SK-N-SH (cell line): ENCODE results near the gene DOC2A.

Experiments
- CTCF ChIP-seq: fragments of 200-600 bp; sonication (generic); IDR thresholded peaks from 2 replicates; pipeline ENCODE4 v1.6.1; 2017; ENCODE audit warnings: antibody characterized with exemption, mild to moderate bottlenecking, moderate library complexity
- EP300 ChIP-seq, 2 experiments: IDR thresholded peaks; 2 replicates each; pipeline versions ENCODE4 v1.4.0 to v1.6.1; 2012; ENCODE audit warnings: borderline replicate concordance in 1 of 2, low read depth in 1 of 2, low read length in 1 of 2
- MAX ChIP-seq: IDR thresholded peaks from 2 replicates; pipeline ENCODE4 v1.4.0; 2012; ENCODE audit warnings: low read depth
- POLR2AphosphoS5 ChIP-seq: IDR thresholded peaks from 2 replicates; pipeline ENCODE4 v1.6.1; 2012; ENCODE audit warnings: low read depth, low read length
- RAD21 ChIP-seq: IDR thresholded peaks from 2 replicates; pipeline ENCODE4 v1.6.1; 2012; ENCODE audit warnings: mild to moderate bottlenecking, low read length
- SIN3A ChIP-seq: IDR thresholded peaks from 2 replicates; pipeline ENCODE4 v1.6.1; 2012; ENCODE audit warnings: low read depth, mild to moderate bottlenecking, low read length, moderate library complexity, borderline replicate concordance
- TEAD4 ChIP-seq: IDR thresholded peaks from 2 replicates; pipeline ENCODE4 v1.4.0; 2012; ENCODE audit warnings: mild to moderate bottlenecking, borderline replicate concordance; ENCODE audit not compliant: insufficient read depth

GRCh38 chr16:30004424-30004776 lies 6.4 kb downstream of the DOC2A start:
- TF ChIP-seq CTCF (no peak), RAD21 (no peak), MAX (no peak), POLR2AphosphoS5 (no peak), SIN3A (no peak), TEAD4 (no peak), EP300 (IDR thresholded peaks at IDR 0.05; ENCODE audit: borderline replicate concordance in 1 of 2, low read depth in 1 of 2, low read length in 1 of 2) (no peak)
